ENCODE data around the gene ZNF141. TPM values are rescaled to one million over a fixed set of nuclear protein-coding genes. Genes with fewer than 3 reads are reported as not detected.

ZNF141 gene
- total and polyA plus RNA-seq, 10 of the 15 experiments (the other 5 are each of a cell fraction or from before 2014, with no cell fraction given), result 3.9 to 25.2 (median 10.6) TPM

DNA sequence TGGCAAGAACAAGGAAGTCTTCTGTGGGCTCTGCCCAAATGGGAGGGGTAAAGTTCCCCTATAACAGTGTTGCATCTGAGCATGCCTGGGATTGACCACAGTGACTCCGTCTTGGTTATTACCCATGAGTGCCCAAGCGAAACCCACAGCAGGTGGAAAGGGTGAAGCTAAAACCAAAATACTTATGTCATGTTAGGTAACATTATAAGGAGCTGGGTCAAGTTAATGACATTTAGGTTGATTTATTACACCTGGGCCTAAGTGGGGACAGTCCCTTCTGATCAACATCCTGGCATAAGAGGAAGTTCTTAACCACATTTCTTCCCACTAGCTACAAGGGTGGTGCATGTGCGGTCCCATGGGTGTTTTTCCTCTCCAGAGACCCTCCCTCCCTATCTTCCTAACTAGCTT is 31.1 kb upstream of the ZNF141 start (continued):
- TF ChIP-seq HDAC6 (IDR thresholded peaks at IDR 0.05; ENCODE audit: unreplicated experiment), result no peak
- no peak for TF ChIP-seq ZZZ3 (IDR thresholded peaks at IDR 0.05; ENCODE audit: control insufficient read depth, insufficient read length, low read depth)
- TF ChIP-seq IRF4 (IDR thresholded peaks at IDR 0.05; ENCODE audit: low read depth, low read length), result no peak
- 0 out of 2 replicates have a peak, but pooled peaks have one; percentile 11 for TF ChIP-seq JUNB (IDR thresholded peaks at IDR 0.05)
- TF ChIP-seq CHD4 (IDR thresholded peaks at IDR 0.05), result no peak
- TF ChIP-seq BRCA1 (IDR thresholded peaks at IDR 0.05; ENCODE audit: low read depth, low read length), result no peak
- TF ChIP-seq EZH2 (IDR thresholded peaks at IDR 0.05; ENCODE audit: borderline replicate concordance, control insufficient read depth, low read depth, low read length), result no peak
- TF ChIP-seq MEF2A (IDR thresholded peaks at IDR 0.05; ENCODE audit: insufficient read depth, low read depth, low read length), result no peak

DNA sequence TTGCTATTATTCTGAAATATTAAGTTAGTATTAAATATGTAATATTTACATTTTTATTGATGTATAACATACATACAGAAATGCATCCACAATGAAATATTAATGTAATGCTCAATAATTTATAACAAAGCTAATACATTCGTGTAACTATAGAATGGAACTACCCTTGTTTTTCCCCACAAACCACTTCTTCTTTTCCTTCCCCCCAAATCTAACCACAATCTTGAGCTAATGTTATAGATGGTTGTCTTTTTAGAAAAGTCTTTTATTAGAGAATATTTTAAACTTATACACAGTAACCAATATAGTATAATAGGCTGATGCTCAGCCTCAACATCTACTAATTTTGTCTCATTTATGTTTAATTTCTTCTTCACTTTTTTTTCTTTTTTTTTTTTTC is 27.8 kb upstream of the ZNF141 start:
- 0% methylated on average over 1 of the region's 1 CpG for WGBS (ENCODE audit: insufficient coverage, insufficient replicate concordance, low lambda C conversion rate, missing lambda C conversion rate)
- RAD21 ChIA-PET (ENCODE audit: unreplicated experiment), result no interaction called here
- FAIRE-seq (no peak), DNase-seq (ENCODE audit: low read depth, low spot score) (no peak), ATAC-seq (no peak)
- Histone ChIP-seq H3K79me2 (ENCODE audit: control insufficient read depth, insufficient read depth, low read length) (no peaks in the 10 kb centered on the region), H3K4me3 (no peak overlapping the region), H2AFZ (ENCODE audit: control insufficient read depth, low read depth, low read length) (no peak overlapping the region), H3K36me3 (ENCODE audit: control insufficient read depth in 2 of 2, insufficient read depth in 2 of 2, low read length in 1 of 2) (no peaks in the 10 kb centered on the region), H3K27me3 (replicated peaks in 1 of 2; ENCODE audit: control insufficient read depth in 2 of 2, insufficient read depth in 2 of 2, low read length in 1 of 2) (no peaks in the 10 kb centered on the region), H4K20me1 (ENCODE audit: control insufficient read depth, insufficient read depth) (no peaks in the 10 kb centered on the region), H3K27ac (ENCODE audit: control insufficient read depth, insufficient read depth) (no peak overlapping the region), H3K9me3 (replicated peaks; ENCODE audit: control insufficient read depth, insufficient read depth, low read length) (peaks cover 15% of the 10 kb centered on the region), H3K4me1 (ENCODE audit: control insufficient read depth, insufficient read depth, low read length) (no peaks in the 10 kb centered on the region), H3K4me2 (ENCODE audit: control insufficient read depth, insufficient read depth) (no peak overlapping the region), H3K9ac (ENCODE audit: control insufficient read depth, insufficient read depth, low read length) (no peak overlapping the region)
- SMC1A ChIA-PET (ENCODE audit: uncharacterized antibody, unreplicated experiment), result no interaction called here
- TF ChIP-seq JUND (IDR thresholded peaks at IDR 0.05; ENCODE audit: low read depth, low read length) (no peak), RUNX3 (IDR thresholded peaks at IDR 0.05; ENCODE audit: low read length) (peak; percentile 45; the same call in 1 of the 2 replicates)
- POLR2A ChIA-PET, result no interaction called here
- CTCF ChIA-PET, result no interaction called here
- intact Hi-C loops (cut with micrococcal nuclease; ENCODE audit: unreplicated experiment) (no loop called here), in situ Hi-C loops (cut with MboI) (no loop called here)
- no TSS peak for BruUV-seq (replicated peaks)
